Brain microvascular endothelial cell (primary cell): ENCODE results near the gene HNF1A.

ENCODE experiments used
- DNase-seq: peaks from one replicate; pipeline ENCODE4 v3.0.0-alpha.2; 2020
- H3K27ac ChIP-seq: fragments of 250-450 bp; sonication (Bioruptor Pico); 2 replicates; pipeline ENCODE4 v1.5.1; 2020; ENCODE audit warnings: mild to moderate bottlenecking, moderate library complexity
- H3K27me3 ChIP-seq: fragments of 250-450 bp; sonication (Bioruptor Pico); replicated peaks from 2 replicates; pipeline ENCODE4 v1.5.1; 2020; ENCODE audit warnings: mild to moderate bottlenecking
- H3K36me3 ChIP-seq: fragments of 250-450 bp; sonication (Bioruptor Pico); replicated peaks from 2 replicates; pipeline ENCODE4 v1.5.1; 2020; ENCODE audit warnings: mild to moderate bottlenecking
- H3K4me3 ChIP-seq: 2 replicates; pipeline ENCODE4 v1.5.1; 2011; ENCODE audit warnings: low read depth, mild to moderate bottlenecking, control low read depth, low read length, moderate library complexity
- in situ Hi-C: cut with HindIII; loops from 2 replicates; pipeline ENCODE4 v1.10.0; 2017; ENCODE audit warnings: low sequenced_read_pairs, low pct_ligation_motif_present
- TF ChIP-seq, protein P1 (sequence below): IDR thresholded peaks from 2 replicates; pipeline ENCODE4 v1.5.1; 2011; ENCODE audit warnings: low read depth, mild to moderate bottlenecking, moderate library complexity, low read length, control low read depth, inconsistent platforms; ENCODE audit errors: missing control alignments

The HNF1A gene

DNA sequence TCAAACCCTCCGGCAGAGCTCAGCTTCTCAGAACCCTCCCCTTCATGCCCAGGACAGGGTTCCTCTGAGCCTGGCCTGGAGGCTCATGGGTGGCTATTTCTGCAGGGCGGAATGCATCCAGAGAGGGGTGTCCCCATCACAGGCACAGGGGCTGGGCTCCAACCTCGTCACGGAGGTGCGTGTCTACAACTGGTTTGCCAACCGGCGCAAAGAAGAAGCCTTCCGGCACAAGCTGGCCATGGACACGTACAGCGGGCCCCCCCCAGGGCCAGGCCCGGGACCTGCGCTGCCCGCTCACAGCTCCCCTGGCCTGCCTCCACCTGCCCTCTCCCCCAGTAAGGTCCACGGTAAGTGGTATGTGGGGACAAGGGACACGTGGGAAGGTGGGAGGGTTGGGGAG lies 15.7 kb downstream of the HNF1A start:
- H3K36me3 ChIP-seq: no peaks in the 10 kb centered on the region
- H3K27me3 ChIP-seq: peaks cover 2% of the 10 kb centered on the region
- H3K27ac ChIP-seq: no peak overlapping the region
- TF ChIP-seq, protein P1, sequence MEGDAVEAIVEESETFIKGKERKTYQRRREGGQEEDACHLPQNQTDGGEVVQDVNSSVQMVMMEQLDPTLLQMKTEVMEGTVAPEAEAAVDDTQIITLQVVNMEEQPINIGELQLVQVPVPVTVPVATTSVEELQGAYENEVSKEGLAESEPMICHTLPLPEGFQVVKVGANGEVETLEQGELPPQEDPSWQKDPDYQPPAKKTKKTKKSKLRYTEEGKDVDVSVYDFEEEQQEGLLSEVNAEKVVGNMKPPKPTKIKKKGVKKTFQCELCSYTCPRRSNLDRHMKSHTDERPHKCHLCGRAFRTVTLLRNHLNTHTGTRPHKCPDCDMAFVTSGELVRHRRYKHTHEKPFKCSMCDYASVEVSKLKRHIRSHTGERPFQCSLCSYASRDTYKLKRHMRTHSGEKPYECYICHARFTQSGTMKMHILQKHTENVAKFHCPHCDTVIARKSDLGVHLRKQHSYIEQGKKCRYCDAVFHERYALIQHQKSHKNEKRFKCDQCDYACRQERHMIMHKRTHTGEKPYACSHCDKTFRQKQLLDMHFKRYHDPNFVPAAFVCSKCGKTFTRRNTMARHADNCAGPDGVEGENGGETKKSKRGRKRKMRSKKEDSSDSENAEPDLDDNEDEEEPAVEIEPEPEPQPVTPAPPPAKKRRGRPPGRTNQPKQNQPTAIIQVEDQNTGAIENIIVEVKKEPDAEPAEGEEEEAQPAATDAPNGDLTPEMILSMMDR: no peak
- DNase-seq: no peak
- in situ Hi-C loops: no loop called here
- H3K4me3 ChIP-seq: no peak overlapping the region

DNA sequence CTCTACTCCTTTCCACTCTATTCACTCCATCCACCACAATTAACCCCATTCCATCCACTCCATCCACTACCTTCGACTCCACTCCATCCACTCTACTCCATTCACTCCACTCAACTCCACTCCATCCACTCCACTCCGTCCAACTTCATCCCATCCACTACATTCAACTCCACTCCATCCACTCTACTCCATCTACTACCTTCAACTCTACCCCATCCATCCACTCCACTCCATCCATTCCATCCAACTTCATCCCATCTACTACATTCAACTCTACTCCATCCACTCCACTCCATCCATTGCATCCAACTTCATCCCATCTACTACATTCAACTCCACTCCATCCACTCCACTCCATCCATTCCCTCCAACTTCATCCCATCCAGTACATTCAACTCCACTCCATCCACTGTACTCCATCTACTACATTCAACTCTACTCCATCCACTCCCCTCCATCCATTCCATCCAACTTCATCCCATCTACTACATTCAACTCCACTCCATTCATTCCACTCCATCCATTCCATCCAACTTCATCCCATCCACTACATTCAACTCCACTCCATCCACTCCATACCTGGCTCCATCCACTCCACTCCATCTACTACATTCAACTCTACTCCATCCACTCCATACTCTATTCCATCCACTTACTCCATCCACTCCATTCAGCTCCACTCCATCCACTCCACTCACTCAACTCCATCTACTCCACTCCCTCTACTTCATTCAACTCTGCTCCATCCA lies 16.4 kb downstream of the HNF1A start:
- Histone ChIP-seq H3K36me3 (no peaks in the 10 kb centered on the region), H3K4me3 (no peak overlapping the region), H3K27me3 (peaks cover 2% of the 10 kb centered on the region), H3K27ac (no peak overlapping the region)
- in situ Hi-C loops: no loop called here
- DNase-seq: no peak
- TF ChIP-seq, protein P1: no peak

DNA sequence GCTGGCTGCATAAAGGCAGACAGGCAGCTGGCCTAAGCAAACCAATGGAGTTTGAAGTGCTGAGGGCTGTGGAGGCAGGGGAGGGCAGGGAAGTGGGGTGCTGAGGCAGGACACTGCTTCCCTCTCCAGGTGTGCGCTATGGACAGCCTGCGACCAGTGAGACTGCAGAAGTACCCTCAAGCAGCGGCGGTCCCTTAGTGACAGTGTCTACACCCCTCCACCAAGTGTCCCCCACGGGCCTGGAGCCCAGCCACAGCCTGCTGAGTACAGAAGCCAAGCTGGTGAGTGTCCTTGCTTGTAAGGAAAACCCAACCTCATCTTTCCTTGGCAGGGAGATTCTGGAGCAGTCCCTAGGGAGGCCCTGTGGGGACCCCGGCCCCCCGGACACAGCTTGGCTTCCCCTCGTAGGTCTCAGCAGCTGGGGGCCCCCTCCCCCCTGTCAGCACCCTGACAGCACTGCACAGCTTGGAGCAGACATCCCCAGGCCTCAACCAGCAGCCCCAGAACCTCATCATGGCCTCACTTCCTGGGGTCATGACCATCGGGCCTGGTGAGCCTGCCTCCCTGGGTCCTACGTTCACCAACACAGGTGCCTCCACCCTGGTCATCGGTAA lies 17.9 kb downstream of the HNF1A start:
- H3K36me3 ChIP-seq: no peaks in the 10 kb centered on the region
- in situ Hi-C loops: no loop called here
- TF ChIP-seq, protein P1: no peak
- H3K27ac ChIP-seq: no peak overlapping the region
- no peak for DNase-seq
- H3K4me3 ChIP-seq: no peak overlapping the region
- H3K27me3 ChIP-seq: peaks cover 2% of the 10 kb centered on the region

DNA sequence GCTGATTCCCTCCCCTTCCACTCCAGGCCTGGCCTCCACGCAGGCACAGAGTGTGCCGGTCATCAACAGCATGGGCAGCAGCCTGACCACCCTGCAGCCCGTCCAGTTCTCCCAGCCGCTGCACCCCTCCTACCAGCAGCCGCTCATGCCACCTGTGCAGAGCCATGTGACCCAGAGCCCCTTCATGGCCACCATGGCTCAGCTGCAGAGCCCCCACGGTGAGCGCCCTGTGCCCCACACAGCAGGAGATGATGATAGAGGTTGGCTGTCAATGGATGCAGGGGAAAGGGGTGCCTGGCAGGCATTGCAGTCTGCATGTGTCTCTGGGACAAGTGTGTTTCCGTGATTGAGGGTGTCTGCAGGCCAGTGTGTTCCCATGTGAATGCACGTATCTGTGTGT lies 19.1 kb downstream of the HNF1A start:
- H3K27ac ChIP-seq: no peak overlapping the region
- in situ Hi-C loops: no loop called here
- no peak overlapping the region for H3K4me3 ChIP-seq
- no peaks in the 10 kb centered on the region for H3K36me3 ChIP-seq
- no peak for DNase-seq
- H3K27me3 ChIP-seq: peaks cover 2% of the 10 kb centered on the region
- TF ChIP-seq, protein P1: no peak

DNA sequence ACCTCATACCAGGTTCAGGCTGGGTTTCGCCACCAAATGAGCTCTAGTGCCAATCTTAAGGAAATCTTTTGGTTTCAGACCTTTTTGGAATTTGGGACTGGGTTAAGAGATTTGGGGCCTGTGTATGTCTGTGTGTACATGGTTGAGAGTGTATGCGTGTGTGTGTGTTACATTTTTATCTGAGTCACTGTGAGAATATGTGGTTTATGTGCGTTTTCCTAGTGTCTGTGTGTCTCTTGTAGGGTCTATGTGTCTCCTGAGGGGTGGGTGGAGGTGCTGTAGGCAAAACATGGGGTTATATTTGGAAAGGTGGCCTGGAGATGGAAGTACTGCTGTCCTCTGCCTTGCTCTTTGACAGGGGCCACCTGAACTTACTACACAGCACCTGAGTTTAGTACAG lies 20.1 kb downstream of the HNF1A start:
- H3K4me3 ChIP-seq: no peak overlapping the region
- no peak for DNase-seq
- peaks cover 5% of the 10 kb centered on the region for H3K36me3 ChIP-seq
- no peaks in the 10 kb centered on the region for H3K27me3 ChIP-seq
- in situ Hi-C loops: no loop called here
- H3K27ac ChIP-seq: no peak overlapping the region
- TF ChIP-seq, protein P1: no peak
